Effector memory CD8-positive, alpha-beta T cell (primary cell): ENCODE results near the gene SEC11A.
"Not testable (repeated sequence)": the region's sequence is repeated elsewhere in the genome, so short reads cannot be mapped to it uniquely, and the experiment has no call there.

ENCODE experiments used
- ATAC-seq: fragments of 150-1000 bp; cut with Tn5 transposase; replicated peaks from 2 replicates; pipeline ENCODE4 v1.10.0; 2021; ENCODE audit warnings: mild to moderate bottlenecking, moderate library complexity
- DNase-seq, 3 experiments: peaks; one replicate each; pipeline ENCODE4 v3.0.0; 2021
- H3K27ac Mint-ChIP-seq, 2 donors: one replicate each; pipeline ENCODE4 v1.8.0; 2022; ENCODE audit warnings: mild to moderate bottlenecking in 2 of 2, mixed read lengths in 2 of 2, moderate library complexity in 2 of 2
- H3K27me3 Mint-ChIP-seq, 2 donors: one replicate each; pipeline ENCODE4 v1.8.0; 2022; ENCODE audit warnings: mixed read lengths in 2 of 2
- H3K36me3 Mint-ChIP-seq: one replicate; pipeline ENCODE4 v1.8.0; 2022; ENCODE audit warnings: mild to moderate bottlenecking, moderate library complexity, mixed read lengths; ENCODE audit not compliant: insufficient read depth
- H3K4me1 Mint-ChIP-seq, 2 donors: one replicate each; pipeline ENCODE4 v1.8.0; 2022; ENCODE audit warnings: low read depth in 2 of 2, mixed read lengths in 2 of 2
- H3K4me3 Mint-ChIP-seq, 2 donors: one replicate each; pipeline ENCODE4 v1.8.0; 2022; ENCODE audit warnings: mild to moderate bottlenecking in 2 of 2, mixed read lengths in 2 of 2, moderate library complexity in 2 of 2
- H3K9me3 Mint-ChIP-seq, 2 donors: one replicate each; pipeline ENCODE4 v1.8.0; 2022; ENCODE audit warnings: mixed read lengths in 2 of 2

The SEC11A gene

DNA sequence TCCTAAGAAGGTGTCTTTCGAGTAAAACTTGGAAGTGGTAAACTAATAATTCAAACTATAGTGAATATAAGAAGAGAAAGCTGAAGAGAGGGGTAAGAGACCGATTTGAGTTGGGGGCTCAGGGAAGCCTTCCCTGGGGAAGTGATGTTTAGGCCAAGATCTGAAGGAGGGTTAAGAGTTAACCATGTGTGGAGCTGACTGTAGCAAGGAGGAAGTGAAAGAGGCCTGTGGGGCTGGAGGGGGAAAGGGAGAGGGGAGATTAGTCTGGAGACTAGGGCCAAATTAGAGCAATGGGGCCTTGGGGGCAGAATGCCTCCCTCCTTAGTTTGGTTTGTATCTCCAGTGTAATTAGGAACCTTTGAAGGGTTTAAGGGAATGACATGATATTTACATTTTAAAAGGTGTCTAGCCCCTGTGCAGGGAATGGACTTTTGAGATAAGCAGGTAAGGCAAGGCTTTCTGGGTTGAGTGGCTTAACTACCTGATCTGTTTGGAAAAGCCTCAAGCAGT lies 34.7 kb upstream of the SEC11A start:
- peak overlapping the region; percentile 30 to 94 for H3K27ac Mint-ChIP-seq
- H3K27me3 Mint-ChIP-seq, result no peaks in the 10 kb centered on the region
- DNase-seq (no peak), ATAC-seq (no peak)
- peak overlapping the region; percentile 93 to 94 for H3K4me3 Mint-ChIP-seq
- H3K36me3 Mint-ChIP-seq, result peaks cover 19% of the 10 kb centered on the region
- no peaks in the 10 kb centered on the region for H3K9me3 Mint-ChIP-seq
- H3K4me1 Mint-ChIP-seq, result peaks cover 53 to 62% of the 10 kb centered on the region in 2 donors

DNA sequence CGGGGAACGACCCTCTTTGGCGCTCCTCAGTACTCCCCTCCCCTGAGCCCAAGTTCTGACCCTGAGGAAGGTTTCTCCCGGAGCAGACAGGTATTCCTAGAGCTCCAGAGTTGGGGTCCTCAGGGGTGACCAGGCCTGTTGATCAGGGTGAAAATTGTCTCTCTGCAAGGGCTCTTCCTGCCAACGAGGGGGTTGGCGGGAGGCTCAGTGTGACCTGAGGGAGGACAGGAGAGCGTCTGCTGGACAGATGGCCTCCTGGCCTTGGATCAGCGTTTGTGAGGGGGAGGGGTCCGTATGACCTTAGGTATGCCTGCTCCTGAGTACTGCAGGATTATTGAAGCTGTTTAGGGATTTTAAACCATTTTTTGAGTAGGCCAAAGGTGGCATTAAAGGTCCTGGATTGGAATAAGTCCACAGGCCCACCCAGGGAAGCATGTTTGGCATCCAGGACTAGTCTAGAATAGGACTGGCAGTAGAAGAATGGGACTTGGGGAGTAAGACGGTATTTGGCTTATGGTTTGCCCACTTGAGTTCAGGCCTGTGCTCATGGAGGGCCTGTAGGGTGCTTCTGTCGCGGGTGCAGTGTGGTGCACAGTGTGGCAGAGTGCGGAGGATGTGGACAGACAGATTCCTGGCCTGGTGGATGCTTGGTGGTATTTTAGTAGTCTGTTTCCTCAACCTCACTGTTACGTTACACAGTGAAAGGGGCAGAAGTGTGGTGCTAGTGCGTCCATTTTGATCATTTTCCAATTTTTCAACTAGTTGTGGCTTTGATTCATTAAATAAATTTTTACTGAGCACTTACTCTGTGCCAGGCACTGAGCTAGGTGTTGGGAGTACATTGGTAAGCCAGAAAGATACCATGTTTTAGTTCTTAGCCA lies 33.4 kb upstream of the SEC11A start:
- H3K27ac Mint-ChIP-seq, result peak overlapping the region; percentile 91 to 94
- peak; percentile 43 to 50 (median 45) for DNase-seq
- H3K9me3 Mint-ChIP-seq, result no peaks in the 10 kb centered on the region

DNA sequence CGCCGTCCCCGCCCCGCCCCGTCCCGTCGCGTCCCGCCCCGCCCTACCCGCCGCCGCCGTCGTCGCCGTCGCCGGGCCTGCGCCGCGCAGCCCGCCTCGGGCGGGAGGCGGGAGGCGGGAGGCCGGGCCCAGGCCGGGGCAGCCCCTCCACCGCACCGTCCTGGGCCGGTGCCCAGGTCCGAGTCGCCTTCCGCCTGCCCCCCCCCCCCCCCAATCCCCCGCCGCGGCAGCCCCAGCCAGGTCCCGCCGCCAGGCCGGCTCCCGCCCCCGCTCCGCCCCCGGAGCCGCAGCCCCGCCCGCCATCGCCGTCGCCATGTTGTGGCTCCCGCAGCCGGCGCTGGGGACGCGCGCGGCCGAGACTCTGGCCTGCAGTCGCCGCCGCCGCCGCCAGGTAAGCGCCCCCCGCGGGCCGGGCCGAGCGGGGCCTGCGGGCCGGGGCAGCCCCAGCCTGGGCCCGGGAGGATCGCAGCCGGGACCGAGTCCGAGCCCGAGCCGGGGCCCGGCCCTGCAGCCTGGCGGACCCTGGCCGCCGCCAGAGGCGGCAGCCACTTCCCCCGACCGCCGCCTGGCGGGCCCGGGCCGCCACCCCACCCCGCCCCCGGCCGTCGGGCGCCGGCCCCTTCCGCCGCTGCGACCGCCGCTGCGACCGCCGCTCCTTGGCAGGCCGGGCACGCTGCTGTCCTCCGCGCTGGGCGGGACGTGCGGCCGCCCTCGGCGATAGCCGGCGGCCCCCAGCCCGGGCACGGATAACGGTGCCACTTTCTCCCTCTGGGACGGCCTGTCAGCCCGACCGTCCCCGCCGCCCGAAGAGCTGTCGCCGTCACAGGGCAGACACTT lies 32.6 kb upstream of the SEC11A start, which contains the start of gene ZNF592:
Gene ZNF592, plus strand, starts transcription at position 319 of the 837 bp plus-strand sequence. CDS start 34,084 bp downstream, outside the sequence.
- DNase-seq (peak; percentile 72 to 80 (median 74)), ATAC-seq (peak; percentile 69)
- H3K27me3 Mint-ChIP-seq, result no peaks in the 10 kb centered on the region
- peak within 1 kb of the TSS; percentile 96 to 97 for H3K27ac Mint-ChIP-seq
- H3K4me3 Mint-ChIP-seq, result peak within 1 kb of the TSS; percentile 93 to 95
- H3K9me3 Mint-ChIP-seq, result no peaks in the 10 kb centered on the region
- H3K36me3 Mint-ChIP-seq, result peaks cover 16% of the 10 kb centered on the region
- peaks cover 43 to 59% of the 10 kb centered on the region in 2 donors for H3K4me1 Mint-ChIP-seq

More for the DNA sequence above, 33.4 kb upstream of the SEC11A start:
- Mint-ChIP-seq H3K36me3 (peaks cover 16% of the 10 kb centered on the region), H3K4me1 (peaks cover 51 to 63% of the 10 kb centered on the region in 2 donors), H3K27me3 (no peaks in the 10 kb centered on the region), H3K4me3 (peak overlapping the region; percentile 93 to 94)
- peak; percentile 30 for ATAC-seq

GRCh38 chr15:84747416-84748273 lies 31.7 kb upstream of the SEC11A start:
- Mint-ChIP-seq H3K27ac (peak overlapping the region; percentile 96 to 97), H3K9me3 (no peaks in the 10 kb centered on the region), H3K36me3 (peaks cover 16% of the 10 kb centered on the region), H3K4me3 (peak overlapping the region; percentile 91 to 95), H3K4me1 (peaks cover 40 to 57% of the 10 kb centered on the region in 2 donors), H3K27me3 (no peaks in the 10 kb centered on the region)
- DNase-seq, result peak; percentile 69 to 79 (median 70)
- peak; percentile 69 for ATAC-seq

GRCh38 chr15:84741121-84741520 lies 25.2 kb upstream of the SEC11A start:
- Mint-ChIP-seq H3K27ac (no peak overlapping the region), H3K4me3 (no peak overlapping the region), H3K36me3 (peaks cover 13% of the 10 kb centered on the region), H3K27me3 (no peaks in the 10 kb centered on the region), H3K4me1 (peaks cover 18 to 33% of the 10 kb centered on the region in 2 donors), H3K9me3 (no peaks in the 10 kb centered on the region)
- no peak for DNase-seq
- no peak for ATAC-seq

DNA sequence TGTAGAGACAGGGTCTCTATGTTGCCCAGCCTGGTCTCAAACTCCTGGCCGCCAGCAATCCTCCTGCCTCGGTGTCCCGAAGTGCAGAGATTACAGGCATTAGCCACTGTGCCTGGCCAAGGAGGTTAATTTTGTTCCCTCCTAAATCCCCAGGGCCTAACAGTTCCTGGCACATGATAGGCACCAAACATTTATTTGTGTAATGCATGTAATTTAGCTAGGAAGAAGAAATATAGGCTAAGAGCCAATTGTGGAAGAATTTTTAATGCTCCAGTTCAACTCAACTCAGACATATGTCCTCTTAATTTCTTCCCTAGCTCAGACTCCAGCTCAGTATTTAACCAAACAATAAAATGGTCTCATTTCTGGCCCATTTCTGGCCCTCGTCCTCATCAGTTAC lies 24.8 kb upstream of the SEC11A start:
- Mint-ChIP-seq H3K9me3 (no peaks in the 10 kb centered on the region), H3K4me1 (peaks cover 20 to 35% of the 10 kb centered on the region in 2 donors), H3K36me3 (peaks cover 17% of the 10 kb centered on the region), H3K27me3 (no peaks in the 10 kb centered on the region), H3K27ac (no peak overlapping the region), H3K4me3 (no peak overlapping the region)
- DNase-seq (no peak), ATAC-seq (no peak)

GRCh38 chr15:84737005-84737404 lies 21.1 kb upstream of the SEC11A start:
- peak overlapping the region; percentile 63 to 94 for H3K27ac Mint-ChIP-seq
- H3K36me3 Mint-ChIP-seq, result peaks cover 22% of the 10 kb centered on the region
- no peaks in the 10 kb centered on the region for H3K9me3 Mint-ChIP-seq
- H3K4me1 Mint-ChIP-seq, result peaks cover 35 to 37% of the 10 kb centered on the region in 2 donors
- H3K27me3 Mint-ChIP-seq, result no peaks in the 10 kb centered on the region
- no peak for DNase-seq
- no peak overlapping the region for H3K4me3 Mint-ChIP-seq
- no peak for ATAC-seq

- no peaks in the 10 kb centered on the region for H3K27me3 Mint-ChIP-seq
- H3K27ac Mint-ChIP-seq, result peak overlapping the region; percentile 63 to 94
- DNase-seq (peak; percentile 53 to 59 (median 55)), ATAC-seq (peak; percentile 76)
- peak overlapping the region; percentile 49 to 79 for H3K4me3 Mint-ChIP-seq
- peaks cover 22% of the 10 kb centered on the region for H3K36me3 Mint-ChIP-seq
- peaks cover 35 to 37% of the 10 kb centered on the region in 2 donors for H3K4me1 Mint-ChIP-seq
- no peaks in the 10 kb centered on the region for H3K9me3 Mint-ChIP-seq
Observed at GRCh38 chr15:84736375-84736774, 20.4 kb upstream of the SEC11A start.

DNA sequence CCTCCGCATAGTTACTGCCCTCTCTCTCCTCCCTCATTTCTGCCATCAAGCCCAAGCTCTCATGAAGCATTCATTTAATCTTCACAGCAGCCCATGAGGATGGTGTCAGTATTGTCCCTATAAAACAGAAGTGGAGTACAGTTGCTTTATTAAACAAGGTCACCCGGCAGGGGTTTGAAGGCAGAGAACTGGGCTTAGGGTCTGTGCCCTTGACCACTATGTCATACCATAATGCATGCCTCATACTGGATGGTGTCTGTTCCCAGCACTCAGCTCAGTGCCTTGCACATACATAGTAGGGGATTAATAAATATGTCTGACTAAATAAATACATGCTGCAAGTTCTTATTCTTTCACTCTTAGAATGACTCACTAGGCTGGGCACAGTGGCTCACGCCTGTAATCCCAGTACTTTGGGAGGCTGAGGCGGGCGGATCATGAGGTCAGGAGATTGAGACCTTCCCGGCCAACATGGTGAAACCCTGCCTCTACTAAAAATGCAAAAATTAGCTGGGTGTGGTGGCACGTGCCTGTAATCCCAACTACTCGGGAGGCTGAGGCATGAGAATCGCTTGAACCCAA lies 19.6 kb upstream of the SEC11A start:
- H3K9me3 Mint-ChIP-seq, DNase-seq, H3K27me3 Mint-ChIP-seq: not testable (repeated sequence)
- peak overlapping the region; percentile 72 to 79 for H3K4me3 Mint-ChIP-seq
- peak; percentile 28 for ATAC-seq
- H3K4me1 Mint-ChIP-seq, result peaks cover 33 to 37% of the 10 kb centered on the region in 2 donors
- H3K36me3 Mint-ChIP-seq, result peaks cover 22% of the 10 kb centered on the region
- peak overlapping the region; percentile 63 to 94 for H3K27ac Mint-ChIP-seq

- Mint-ChIP-seq H3K27ac (peak overlapping the region; percentile 63 to 94), H3K27me3 (no peaks in the 10 kb centered on the region), H3K36me3 (peaks cover 22% of the 10 kb centered on the region), H3K4me3 (peak overlapping the region; percentile 72 to 79), H3K9me3 (no peaks in the 10 kb centered on the region), H3K4me1 (peaks cover 33 to 37% of the 10 kb centered on the region in 2 donors)
- DNase-seq (peak; percentile 39 to 56 (median 44)), ATAC-seq (peak; percentile 73)
Observed at GRCh38 chr15:84734794-84735479, 19.0 kb upstream of the SEC11A start.

GRCh38 chr15:84731774-84732173 lies 15.8 kb upstream of the SEC11A start:
- H3K27ac Mint-ChIP-seq, result no peak overlapping the region
- ATAC-seq (no peak), DNase-seq (no peak)
- peaks cover 16% of the 10 kb centered on the region for H3K36me3 Mint-ChIP-seq
- no peak overlapping the region for H3K4me3 Mint-ChIP-seq
- H3K9me3 Mint-ChIP-seq, result no peaks in the 10 kb centered on the region
- peaks cover 29 to 41% of the 10 kb centered on the region in 2 donors for H3K4me1 Mint-ChIP-seq
- no peaks in the 10 kb centered on the region for H3K27me3 Mint-ChIP-seq

DNA sequence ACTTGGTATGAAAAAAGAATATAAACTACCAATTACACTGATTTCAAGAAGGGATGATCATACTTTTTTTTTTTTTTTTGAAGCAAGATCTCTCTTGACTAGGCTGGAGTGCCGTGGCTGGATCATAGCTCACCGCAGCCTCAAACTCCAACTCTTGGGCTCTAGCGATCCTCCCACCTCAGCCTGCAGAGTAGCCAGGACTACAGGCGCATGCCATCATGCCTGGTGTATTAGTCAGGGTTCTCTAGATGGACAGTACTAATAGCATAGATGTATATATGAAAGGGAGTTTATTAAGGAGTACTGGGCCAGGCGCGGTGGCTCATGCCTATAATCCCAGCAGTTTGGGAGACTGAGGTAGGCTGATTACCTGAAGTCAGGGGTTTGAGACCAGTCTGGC lies 11.5 kb upstream of the SEC11A start:
- Mint-ChIP-seq H3K27me3 (no peaks in the 10 kb centered on the region), H3K4me3 (no peak overlapping the region), H3K4me1 (peaks cover 15 to 23% of the 10 kb centered on the region in 2 donors)

More for the DNA sequence above, 11.5 kb upstream of the SEC11A start:
- Mint-ChIP-seq H3K9me3 (no peaks in the 10 kb centered on the region), H3K27ac (peak overlapping the region in 1 of 2 donors; percentile 89), H3K36me3 (peaks cover 3% of the 10 kb centered on the region)
- ATAC-seq (no peak), DNase-seq (no peak)
